Adrenal gland (tissue), 5 donors: ENCODE results near the gene SGIP1.

Experiments
- POLR2A ChIP-seq, 2 donors: fragments of 450-650 bp; IDR thresholded peaks; one replicate each; pipeline ENCODE4 v1.6.1; 2017; ENCODE audit warnings: antibody characterized with exemption in 2 of 2, mild to moderate bottlenecking in 2 of 2, moderate library complexity in 1 of 2
- TF ChIP-seq, protein P1 (sequence below), 6 experiments: fragments of 450-650 bp in 4 of 6; fragments of 200-600 bp in 2 of 6; sonication (generic) in 1 of 6; IDR thresholded peaks; 1 replicate in 5 of 6; 2 replicates in 1 of 6; pipeline versions ENCODE4 v1.5.1 to v1.8.0; 2016 to 2021; ENCODE audit warnings: antibody characterized with exemption in 6 of 6, mild to moderate bottlenecking in 2 of 6, moderate library complexity in 1 of 6
- donor health status: DM: no; HTN: no; CAD: no.

- TF ChIP-seq, protein P1, sequence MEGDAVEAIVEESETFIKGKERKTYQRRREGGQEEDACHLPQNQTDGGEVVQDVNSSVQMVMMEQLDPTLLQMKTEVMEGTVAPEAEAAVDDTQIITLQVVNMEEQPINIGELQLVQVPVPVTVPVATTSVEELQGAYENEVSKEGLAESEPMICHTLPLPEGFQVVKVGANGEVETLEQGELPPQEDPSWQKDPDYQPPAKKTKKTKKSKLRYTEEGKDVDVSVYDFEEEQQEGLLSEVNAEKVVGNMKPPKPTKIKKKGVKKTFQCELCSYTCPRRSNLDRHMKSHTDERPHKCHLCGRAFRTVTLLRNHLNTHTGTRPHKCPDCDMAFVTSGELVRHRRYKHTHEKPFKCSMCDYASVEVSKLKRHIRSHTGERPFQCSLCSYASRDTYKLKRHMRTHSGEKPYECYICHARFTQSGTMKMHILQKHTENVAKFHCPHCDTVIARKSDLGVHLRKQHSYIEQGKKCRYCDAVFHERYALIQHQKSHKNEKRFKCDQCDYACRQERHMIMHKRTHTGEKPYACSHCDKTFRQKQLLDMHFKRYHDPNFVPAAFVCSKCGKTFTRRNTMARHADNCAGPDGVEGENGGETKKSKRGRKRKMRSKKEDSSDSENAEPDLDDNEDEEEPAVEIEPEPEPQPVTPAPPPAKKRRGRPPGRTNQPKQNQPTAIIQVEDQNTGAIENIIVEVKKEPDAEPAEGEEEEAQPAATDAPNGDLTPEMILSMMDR (IDR thresholded peaks at IDR 0.05) = no peak
- no peak for TF ChIP-seq POLR2A (IDR thresholded peaks at IDR 0.05)
Measured at GRCh38 chr1:66575739-66576138, 41.8 kb downstream of the SGIP1 start.
